Body of pancreas (tissue), 4 donors: ENCODE data around the gene TMEM63A.

Experiments used
- POLR2A ChIP-seq, 3 donors: fragments of 450-650 bp; IDR thresholded peaks; one replicate each; pipeline ENCODE4 v1.6.1; 2016; ENCODE audit warnings: antibody characterized with exemption in 3 of 3, mild to moderate bottlenecking in 2 of 3
- TF ChIP-seq, protein P1 (sequence below), 7 experiments: fragments of 450-650 bp in 4 of 7; fragments of 200-600 bp in 3 of 7; sonication (generic) in 3 of 7; IDR thresholded peaks; one replicate each; pipeline ENCODE4 v1.5.1; 2016 to 2019; ENCODE audit warnings: antibody characterized with exemption in 7 of 7

DNA sequence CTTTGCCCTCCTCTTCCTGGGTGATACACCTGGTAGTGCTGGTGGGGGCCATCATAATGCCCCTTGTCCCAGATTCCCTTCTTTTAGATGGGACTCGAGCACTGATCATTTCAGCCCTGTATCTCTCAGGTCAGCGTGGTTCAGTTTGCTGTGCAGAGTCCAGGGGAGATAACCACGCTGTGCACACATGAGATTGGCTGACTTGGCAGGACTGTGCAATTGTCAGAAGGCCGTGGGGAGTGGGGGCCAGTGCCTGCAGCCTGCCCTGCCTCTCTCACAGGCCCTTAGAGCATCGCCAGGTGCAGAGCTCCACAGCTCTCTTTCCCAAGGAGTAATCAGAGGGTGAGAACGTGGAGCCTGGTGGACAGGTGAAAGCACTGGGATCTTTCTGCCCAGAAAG lies 57.1 kb downstream of the TMEM63A start:
- TF ChIP-seq, protein P1, sequence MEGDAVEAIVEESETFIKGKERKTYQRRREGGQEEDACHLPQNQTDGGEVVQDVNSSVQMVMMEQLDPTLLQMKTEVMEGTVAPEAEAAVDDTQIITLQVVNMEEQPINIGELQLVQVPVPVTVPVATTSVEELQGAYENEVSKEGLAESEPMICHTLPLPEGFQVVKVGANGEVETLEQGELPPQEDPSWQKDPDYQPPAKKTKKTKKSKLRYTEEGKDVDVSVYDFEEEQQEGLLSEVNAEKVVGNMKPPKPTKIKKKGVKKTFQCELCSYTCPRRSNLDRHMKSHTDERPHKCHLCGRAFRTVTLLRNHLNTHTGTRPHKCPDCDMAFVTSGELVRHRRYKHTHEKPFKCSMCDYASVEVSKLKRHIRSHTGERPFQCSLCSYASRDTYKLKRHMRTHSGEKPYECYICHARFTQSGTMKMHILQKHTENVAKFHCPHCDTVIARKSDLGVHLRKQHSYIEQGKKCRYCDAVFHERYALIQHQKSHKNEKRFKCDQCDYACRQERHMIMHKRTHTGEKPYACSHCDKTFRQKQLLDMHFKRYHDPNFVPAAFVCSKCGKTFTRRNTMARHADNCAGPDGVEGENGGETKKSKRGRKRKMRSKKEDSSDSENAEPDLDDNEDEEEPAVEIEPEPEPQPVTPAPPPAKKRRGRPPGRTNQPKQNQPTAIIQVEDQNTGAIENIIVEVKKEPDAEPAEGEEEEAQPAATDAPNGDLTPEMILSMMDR (IDR thresholded peaks at IDR 0.05): peak in 1 of 7 experiments; percentile 3
- TF ChIP-seq POLR2A (IDR thresholded peaks at IDR 0.05): peak in 2 of 3 donors; percentile 84 to 86
